Small intestine (tissue), 7 donors: ENCODE measurements around the gene SCT. TPM values are rescaled to one million over a fixed set of nuclear protein-coding genes. Genes with fewer than 3 reads are reported as not detected.
"Not testable (repeated sequence)": the region's sequence is repeated elsewhere in the genome, so short reads cannot be mapped to it uniquely, and the experiment has no call there.

Experiments used
- DNase-seq, 2 donors: peaks; one replicate each; pipeline versions ENCODE4 v3.0.0 to v3.0.0-alpha.2; 2013
- FAIRE-seq: peaks from 2 replicates; lab custom pipeline; 2012; peaks lifted over from hg19 to GRCh38; lab: Jason Lieb, UNC
- H3K27ac ChIP-seq, 3 donors: one replicate each; pipeline ENCODE4 v1.5.1; 2013; ENCODE audit warnings: low read length in 2 of 3, mild to moderate bottlenecking in 2 of 3, control low read depth in 1 of 3, inconsistent platforms in 1 of 3, low read depth in 1 of 3, moderate library complexity in 1 of 3
- H3K27me3 ChIP-seq, 3 donors: one replicate each; pipeline ENCODE4 v1.6.1; 2013; ENCODE audit warnings: low read length in 3 of 3, inconsistent platforms in 1 of 3; ENCODE audit not compliant: control insufficient read depth in 3 of 3, insufficient read depth in 3 of 3
- H3K36me3 ChIP-seq, 3 donors: one replicate each; pipeline ENCODE4 v1.6.1; 2013; ENCODE audit warnings: low read length in 3 of 3, inconsistent platforms in 1 of 3, low read depth in 1 of 3, mild to moderate bottlenecking in 1 of 3, moderate library complexity in 1 of 3; ENCODE audit not compliant: control insufficient read depth in 3 of 3, insufficient read depth in 2 of 3
- H3K4me1 ChIP-seq, 3 donors: one replicate each; pipeline ENCODE4 v1.6.1; 2013; ENCODE audit warnings: low read length in 2 of 3, inconsistent platforms in 1 of 3, low read depth in 1 of 3, mild to moderate bottlenecking in 1 of 3, moderate library complexity in 1 of 3; ENCODE audit not compliant: control insufficient read depth in 3 of 3, insufficient read depth in 2 of 3
- H3K4me3 ChIP-seq, 3 donors: one replicate each; pipeline ENCODE4 v1.5.1; 2013; ENCODE audit warnings: low read length in 3 of 3, control low read depth in 1 of 3, inconsistent platforms in 1 of 3, low read depth in 1 of 3, mild to moderate bottlenecking in 1 of 3, moderate library complexity in 1 of 3
- H3K9me3 ChIP-seq, 2 donors: one replicate each; pipeline ENCODE4 v1.6.1; 2013; ENCODE audit warnings: low read depth in 1 of 2, low read length in 1 of 2; ENCODE audit not compliant: control insufficient read depth in 2 of 2, insufficient read depth in 1 of 2
- WGBS, 3 donors: extraction: QIAGEN DNeasy Blood & Tissue Kit; methylation state at CpG; one replicate each; pipeline ENCODE4 v1.1.7; 2013; 5-methylcytosine and 5-hydroxymethylcytosine counted together
- polyA plus RNA-seq, 4 donors: library from polyadenylated mRNA; stranded (reverse) in 3 of 4; unstranded in 1 of 4; fragments of 200-250 nt in 3 of 4; fragments of 120-200 nt in 1 of 4; gene quantifications; one replicate each; pipeline versions ENCODE4 v1.2.1 to v1.2.3, GENCODE V29; 2013
- donor health status: healthy with polysubstance abuse.
- donor health status: control.
- donor health status: control.
- donor health status: Bipolar disorder and iron deficiency.
- donor health status: healthy.

Gene SCT
- polyA plus RNA-seq, 4 donors: 4.8 to 114 (median 22.3) TPM

DNA sequence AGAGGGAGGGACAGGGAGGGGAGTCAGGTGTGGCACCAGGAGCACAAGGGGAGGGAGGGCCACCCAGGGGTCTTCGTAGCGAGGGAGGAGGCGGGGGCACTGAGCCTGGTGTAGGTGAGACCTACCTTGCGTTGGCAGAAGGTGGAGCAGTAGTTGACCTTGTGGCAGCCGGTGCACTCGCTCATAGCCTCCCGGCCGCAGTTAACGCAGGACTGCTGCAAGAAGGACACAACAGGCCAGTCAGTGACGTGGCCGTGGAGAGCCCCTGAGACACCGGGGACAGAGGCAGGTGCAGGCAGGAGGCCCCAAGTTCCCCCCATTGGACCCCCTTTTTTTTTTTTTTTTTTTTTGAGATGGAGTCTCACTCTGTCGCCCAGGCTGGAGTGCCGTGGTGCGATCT is 26.9 kb upstream of the SCT start:
- peaks cover 4 to 39% (median 9%) of the 10 kb centered on the region in 3 donors for H3K4me1 ChIP-seq
- H3K9me3 ChIP-seq: no peaks in the 10 kb centered on the region
- H3K4me3 ChIP-seq: no peak overlapping the region
- peaks cover 0 to 61% (median 0%) of the 10 kb centered on the region in 3 donors for H3K36me3 ChIP-seq
- H3K27ac ChIP-seq: peak overlapping the region in 1 of 3 donors; percentile 89
- DNase-seq (no peak), FAIRE-seq (no peak)
- WGBS, 3 donors: 91 to 94% (median 91%) methylated on average over 13 to 15 of the region's 15 CpGs
- H3K27me3 ChIP-seq: no peaks in the 10 kb centered on the region

DNA sequence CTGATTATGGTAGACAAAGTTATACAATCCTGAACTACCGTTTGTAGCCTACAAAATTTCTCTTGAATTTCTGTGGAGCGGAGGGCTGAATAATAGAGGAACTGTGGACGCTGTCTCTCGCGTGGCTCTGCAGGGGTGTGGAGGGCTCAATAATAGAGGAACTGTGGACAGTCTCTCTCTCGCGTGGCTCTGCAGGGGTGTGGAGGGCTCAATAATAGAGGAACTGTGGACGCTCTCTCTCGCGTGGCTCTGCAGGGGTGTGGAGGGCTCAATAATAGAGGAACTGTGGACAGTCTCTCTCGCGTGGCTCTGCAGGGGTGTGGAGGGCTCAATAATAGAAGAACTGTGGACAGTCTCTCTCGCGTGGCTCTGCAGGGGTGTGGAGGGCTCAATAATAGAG is 26.2 kb upstream of the SCT start:
- not testable (repeated sequence) for H3K27me3 ChIP-seq, DNase-seq, FAIRE-seq, H3K27ac ChIP-seq, H3K4me3 ChIP-seq, H3K9me3 ChIP-seq
- H3K4me1 ChIP-seq: peaks cover 4 to 32% (median 9%) of the 10 kb centered on the region in 3 donors
- peaks cover 0 to 58% (median 0%) of the 10 kb centered on the region in 3 donors for H3K36me3 ChIP-seq
- WGBS, 3 donors: 87 to 90% (median 87%) methylated on average over 14 of the region's 14 CpGs

DNA sequence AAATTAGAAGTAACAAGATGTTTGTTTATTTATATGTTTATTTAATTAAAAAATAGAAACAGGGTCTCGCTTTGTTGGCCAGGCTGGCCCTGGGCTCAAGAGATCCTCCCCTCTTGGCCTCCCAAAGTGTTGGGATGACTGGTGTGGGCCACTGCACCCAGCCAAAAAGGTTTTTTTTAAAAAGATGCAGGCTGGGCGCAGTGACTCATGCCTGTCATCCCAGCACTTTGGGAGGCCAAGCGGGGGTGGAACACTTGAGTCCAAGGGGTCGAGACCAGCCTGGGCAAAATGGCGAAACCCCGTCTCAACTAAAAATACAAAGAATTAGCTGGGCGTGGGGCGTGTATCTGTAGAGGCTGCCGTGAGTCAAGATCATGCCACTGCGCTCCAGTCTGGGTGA is 23.5 kb upstream of the SCT start:
- FAIRE-seq (no peak), DNase-seq (no peak)
- WGBS, 3 donors: 94 to 98% (median 94%) methylated on average over 10 of the region's 10 CpGs
- Histone ChIP-seq H3K4me3 (no peak overlapping the region), H3K27ac (no peak overlapping the region), H3K27me3 (no peaks in the 10 kb centered on the region), H3K4me1 (peaks cover 0 to 17% (median 4%) of the 10 kb centered on the region in 3 donors), H3K9me3 (no peaks in the 10 kb centered on the region), H3K36me3 (peaks cover 0 to 61% (median 0%) of the 10 kb centered on the region in 3 donors)

DNA sequence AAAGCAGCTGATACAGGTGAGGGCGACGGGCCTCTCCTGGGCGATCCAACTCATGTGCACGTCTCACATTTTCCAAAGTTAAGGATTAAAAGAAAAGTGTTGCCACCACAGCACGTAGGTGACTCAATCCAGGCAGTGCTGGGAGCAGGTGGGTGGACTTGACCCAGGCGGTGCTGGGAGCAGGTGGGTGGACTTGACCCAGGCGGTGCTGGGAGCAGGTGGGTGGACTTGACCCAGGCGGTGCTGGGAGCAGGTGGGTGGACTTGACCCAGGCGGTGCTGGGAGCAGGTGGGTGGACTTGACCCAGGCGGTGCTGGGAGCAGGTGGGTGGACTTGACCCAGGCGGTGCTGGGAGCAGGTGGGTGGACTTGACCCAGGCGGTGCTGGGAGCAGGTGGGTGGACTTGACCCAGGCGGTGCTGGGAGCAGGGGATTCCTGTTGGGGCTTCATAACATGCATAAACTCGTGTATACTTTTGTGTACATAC is 20.7 kb upstream of the SCT start:
- H3K9me3 ChIP-seq, H3K4me1 ChIP-seq, FAIRE-seq, H3K4me3 ChIP-seq, H3K27me3 ChIP-seq: not testable (repeated sequence)
- DNase-seq: peak; percentile 55 to 63
- 20 to 67% (median 56%) methylated on average over 9 to 10 of the region's 14 CpGs for WGBS, 3 donors
- Histone ChIP-seq H3K36me3 (peaks cover 0 to 67% (median 0%) of the 10 kb centered on the region in 3 donors), H3K27ac (peak overlapping the region in 1 of 3 donors; percentile 64)

DNA sequence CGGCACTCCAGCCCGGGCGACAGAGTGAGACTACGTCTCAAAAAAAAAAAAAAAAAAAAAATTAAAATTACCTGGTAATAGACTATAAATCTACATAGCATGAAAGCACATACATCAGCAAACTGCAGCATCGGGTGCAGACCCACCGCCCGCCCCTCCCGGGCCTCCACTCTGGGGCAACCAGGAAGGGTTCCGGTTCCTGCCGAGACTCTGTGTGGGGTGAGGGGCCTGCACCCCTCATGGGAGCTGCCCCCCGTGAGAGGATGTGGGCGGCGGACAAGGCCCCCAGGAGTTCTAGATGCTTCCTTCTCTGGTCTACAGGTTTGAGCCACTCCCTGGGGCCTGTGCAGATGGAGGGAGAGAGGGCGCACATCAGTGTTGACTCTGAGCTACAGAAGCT is 19.2 kb upstream of the SCT start:
- Histone ChIP-seq H3K36me3 (peaks cover 0 to 76% (median 0%) of the 10 kb centered on the region in 3 donors), H3K9me3 (no peaks in the 10 kb centered on the region), H3K27ac (no peak overlapping the region), H3K27me3 (no peaks in the 10 kb centered on the region), H3K4me1 (peaks cover 0 to 4% (median 2%) of the 10 kb centered on the region in 3 donors), H3K4me3 (no peak overlapping the region)
- DNase-seq (no peak), FAIRE-seq (no peak)
- 82 to 90% (median 87%) methylated on average over 12 to 14 of the region's 14 CpGs for WGBS, 3 donors

DNA sequence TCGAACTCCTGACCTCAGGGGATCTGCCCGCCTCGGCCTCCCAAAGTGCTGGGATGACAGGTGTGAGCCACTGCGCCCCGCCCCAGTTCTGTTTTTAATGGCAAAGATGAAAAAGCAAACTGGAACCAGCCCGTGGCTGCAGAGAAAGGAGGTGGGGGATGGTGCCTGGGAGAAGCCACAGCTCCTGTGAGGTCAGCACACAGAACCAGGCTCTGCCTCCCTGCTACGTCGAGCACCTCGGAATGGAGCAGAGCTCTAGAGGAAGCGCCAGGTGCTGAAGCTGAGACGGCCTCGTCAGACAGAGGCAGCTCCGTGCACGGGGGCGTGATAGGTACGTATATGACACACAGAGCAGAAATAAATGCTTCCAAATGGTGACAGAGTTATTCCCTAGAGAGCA is 18.6 kb upstream of the SCT start:
- DNase-seq: no peak
- WGBS, 3 donors: 75 to 77% (median 77%) methylated on average over 16 of the region's 16 CpGs
- H3K27me3 ChIP-seq: peaks cover 0 to 5% (median 0%) of the 10 kb centered on the region in 3 donors
- no peak overlapping the region for H3K4me3 ChIP-seq
- H3K36me3 ChIP-seq: peaks cover 0 to 76% (median 0%) of the 10 kb centered on the region in 3 donors
- FAIRE-seq: no peak
- H3K4me1 ChIP-seq: peaks cover 0 to 4% (median 2%) of the 10 kb centered on the region in 3 donors
- H3K9me3 ChIP-seq: no peaks in the 10 kb centered on the region
- H3K27ac ChIP-seq: no peak overlapping the region

DNA sequence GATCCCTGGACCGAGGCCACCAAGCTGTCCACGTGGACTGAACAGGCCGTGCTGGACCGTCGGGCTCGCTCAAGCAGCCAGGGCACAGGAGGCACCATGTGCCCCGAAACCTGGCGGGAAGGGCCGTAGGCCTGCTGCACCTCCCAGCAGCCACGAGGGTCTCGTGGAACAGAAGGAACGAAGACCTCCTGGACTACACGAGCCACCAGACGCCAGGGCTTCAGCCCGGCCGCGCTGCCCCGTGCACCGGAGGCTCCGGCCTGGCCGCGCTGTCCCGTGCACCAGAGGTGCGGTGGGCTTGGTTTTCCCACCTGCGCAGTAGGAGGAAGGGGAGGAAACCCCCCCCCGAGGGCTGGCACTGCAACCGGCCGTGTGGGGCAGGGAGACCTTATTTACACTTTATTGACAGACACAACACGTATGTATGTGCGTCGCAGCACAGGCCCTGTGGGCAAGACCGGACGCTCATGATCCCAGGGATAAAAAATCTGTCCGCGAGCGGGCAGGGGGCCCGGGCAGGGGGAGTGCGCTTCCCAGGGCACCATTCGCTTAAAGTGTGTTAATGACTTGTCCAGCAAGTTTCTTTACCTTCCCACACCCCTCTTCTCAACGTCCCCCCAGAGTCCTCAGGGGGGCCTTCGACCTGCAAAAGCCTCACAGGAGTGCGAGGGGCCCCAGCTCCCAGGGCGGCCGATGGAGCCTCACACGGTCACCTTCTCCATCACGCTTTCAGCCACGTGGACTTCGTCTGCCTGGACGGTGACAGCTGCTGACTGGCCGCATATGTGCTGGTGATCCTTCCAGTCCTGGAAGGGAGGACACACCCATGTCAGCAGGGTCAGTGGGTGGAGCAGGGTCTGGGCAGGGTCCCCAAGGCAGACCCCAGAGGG is 17.1 kb upstream of the SCT start:
- H3K27ac ChIP-seq: no peak overlapping the region
- H3K4me1 ChIP-seq: peaks cover 0 to 6% (median 2%) of the 10 kb centered on the region in 3 donors
- no peak for FAIRE-seq
- DNase-seq: no peak
- peaks cover 0 to 65% (median 0%) of the 10 kb centered on the region in 3 donors for H3K36me3 ChIP-seq
- no peak overlapping the region for H3K4me3 ChIP-seq
- WGBS, 3 donors: 89 to 90% (median 90%) methylated on average over 47 to 50 of the region's 50 CpGs
- no peaks in the 10 kb centered on the region for H3K9me3 ChIP-seq
- peaks cover 0 to 11% (median 0%) of the 10 kb centered on the region in 3 donors for H3K27me3 ChIP-seq

DNA sequence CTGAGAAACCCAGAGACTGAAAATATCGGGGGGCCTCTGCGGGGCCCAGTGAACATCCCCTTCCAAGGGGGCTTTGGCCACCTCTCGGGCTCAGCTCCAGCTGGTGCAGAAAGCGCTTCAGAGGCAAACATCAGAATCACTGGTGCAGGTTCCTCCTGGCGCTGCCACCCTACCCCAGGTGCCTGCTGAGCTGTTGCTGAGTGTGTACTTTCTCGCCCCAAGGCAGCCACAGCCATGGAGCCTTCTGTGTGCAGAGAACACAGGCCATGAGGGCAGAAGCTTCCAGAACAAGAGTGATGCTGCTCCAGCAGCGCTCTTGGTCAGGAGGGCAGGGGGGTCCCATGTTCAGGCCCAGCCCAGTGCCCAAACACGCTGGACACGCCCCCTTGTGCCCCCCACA is 16.4 kb upstream of the SCT start:
- DNase-seq (no peak), FAIRE-seq (no peak)
- peaks cover 0 to 18% (median 4%) of the 10 kb centered on the region in 3 donors for H3K27me3 ChIP-seq
- H3K36me3 ChIP-seq: peaks cover 0 to 64% (median 0%) of the 10 kb centered on the region in 3 donors
- H3K4me3 ChIP-seq: no peak overlapping the region
- peaks cover 0 to 13% (median 2%) of the 10 kb centered on the region in 3 donors for H3K4me1 ChIP-seq
- H3K9me3 ChIP-seq: no peaks in the 10 kb centered on the region
- 88 to 96% (median 93%) methylated on average over 9 of the region's 9 CpGs for WGBS, 3 donors
- no peak overlapping the region for H3K27ac ChIP-seq
